GM23248 (cell line): ENCODE results near the gene CSAG2.
"Not testable (repeated sequence)": the region's sequence is repeated elsewhere in the genome, so short reads cannot be mapped to it uniquely, and the experiment has no call there.

Source experiments
- EZH2 ChIP-seq: fragments of 200-600 bp; sonication (generic); IDR thresholded peaks from 2 replicates; pipeline ENCODE4 v1.6.1; 2018; ENCODE audit warnings: antibody characterized with exemption, mild to moderate bottlenecking; ENCODE audit not compliant: insufficient read depth, poor library complexity, severe bottlenecking
- EZH2phosphoT487 ChIP-seq: fragments of 200-600 bp; sonication (generic); IDR thresholded peaks from 2 replicates; pipeline ENCODE4 v1.6.1; 2018; ENCODE audit warnings: antibody characterized with exemption, moderate library complexity, mild to moderate bottlenecking, low read depth; ENCODE audit not compliant: insufficient read depth

DNA sequence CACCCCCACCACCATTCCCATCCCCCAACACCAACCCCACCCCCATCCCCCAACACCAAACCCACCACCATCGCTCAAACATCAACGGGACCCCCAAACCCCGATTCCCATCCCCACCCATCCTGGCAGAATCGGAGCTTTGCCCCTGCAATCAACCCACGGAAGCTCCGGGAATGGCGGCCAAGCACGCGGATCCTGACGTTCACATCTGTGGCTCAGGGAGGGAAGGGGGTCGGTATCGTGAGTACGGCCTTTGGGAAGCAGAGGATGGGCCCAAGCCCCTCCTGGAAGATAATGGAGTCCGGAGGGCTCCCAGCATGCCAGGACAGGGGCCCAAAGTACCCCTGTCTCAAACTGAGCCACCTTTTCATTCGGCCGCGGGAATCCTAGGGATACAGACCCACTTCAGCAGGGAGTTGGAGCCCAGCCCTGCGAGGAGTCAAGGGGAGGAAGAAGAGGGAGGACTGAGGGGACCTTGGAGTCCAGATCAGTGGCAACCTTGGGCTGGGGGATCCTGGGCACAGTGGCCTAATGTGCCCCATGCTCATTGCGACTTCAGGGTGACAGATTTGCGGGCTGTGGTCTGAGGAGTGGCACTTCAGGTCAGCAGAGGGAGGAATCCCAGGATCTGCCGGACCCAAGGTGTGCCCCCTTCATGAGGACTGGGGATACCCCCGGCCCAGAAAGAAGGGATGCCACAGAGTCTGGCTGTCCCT, 25.2 kb upstream of the CSAG2 start:
- not testable (repeated sequence) for TF ChIP-seq EZH2, EZH2phosphoT487
